HepG2 (cell line): ENCODE results near the gene LDLRAD2. TPM values are rescaled to one million over a fixed set of nuclear protein-coding genes. Genes with fewer than 3 reads are reported as not detected.

Experiments used
- ATAC-seq: fragments of 200-7000 bp; cut with Tn5 transposase; 3 replicates; pipeline ENCODE4 v1.9.1; 2020; ENCODE audit warnings: mild to moderate bottlenecking, moderate library complexity
- BruUV-seq: library from RNA; stranded (reverse); fragments of 400-500 nt; replicated peaks from 2 replicates; lab custom pipeline; 2021; lab: Mats Ljungman, UMichigan
- CTCF ChIA-PET: fragments of 300-600 bp; formaldehyde crosslinking; extraction: SDS; loops from one replicate; lab custom pipeline; 2021; ENCODE audit warnings: low total read pairs, inconsistent platforms, low intra/inter-chr PET ratio; lab: Yijun Ruan, JAX
- POLR2A ChIA-PET: fragments of 350-600 bp; sonication (Branson Sonifier 250); formaldehyde crosslinking; loops from one replicate; lab custom pipeline; 2020; ENCODE audit warnings: antibody characterized with exemption, inconsistent platforms; lab: Yijun Ruan, JAX
- DNase-seq: peaks from one replicate; pipeline ENCODE4 v3.0.0-alpha.2; 2015; ENCODE audit warnings: low spot score
- FAIRE-seq: peaks from 3 replicates; lab custom pipeline; 2011; peaks lifted over from hg19 to GRCh38; lab: Jason Lieb, UNC
- H2AFZ ChIP-seq: one replicate; pipeline ENCODE4 v1.6.1; 2011; ENCODE audit warnings: low read length, inconsistent platforms
- H3K27ac ChIP-seq: fragments of 300-600 bp; 3 replicates; pipeline ENCODE4 v1.8.0; 2011; ENCODE audit warnings: mixed run types, mild to moderate bottlenecking, mixed read lengths, low read length, inconsistent platforms; ENCODE audit not compliant: insufficient read depth; ENCODE audit errors: extremely low read length
- H3K27me3 ChIP-seq, 2 experiments: fragments of 200-600 bp in 1 of 2; 2 replicates in 1 of 2; 3 replicates in 1 of 2; pipeline versions ENCODE4 v1.6.0 to v1.8.0; 2011; ENCODE audit warnings: low read length in 2 of 2, mild to moderate bottlenecking in 2 of 2, moderate library complexity in 2 of 2, inconsistent platforms in 1 of 2; ENCODE audit not compliant: insufficient read depth in 2 of 2, control insufficient read depth in 1 of 2
- H3K36me3 ChIP-seq, 2 experiments: fragments of 200-600 bp in 1 of 2; replicated peaks in 1 of 2; 2 replicates in 1 of 2; 3 replicates in 1 of 2; pipeline versions ENCODE4 v1.5.1 to v1.8.0; 2011; ENCODE audit warnings: low read length in 2 of 2, inconsistent platforms in 1 of 2; ENCODE audit not compliant: insufficient read depth in 2 of 2, control insufficient read depth in 1 of 2
- H3K4me1 ChIP-seq: 2 replicates; pipeline ENCODE4 v1.5.1; 2012; ENCODE audit warnings: low read length, inconsistent platforms; ENCODE audit not compliant: insufficient read depth
- H3K4me2 ChIP-seq: 2 replicates; pipeline ENCODE4 v1.6.0; 2011; ENCODE audit warnings: low read depth, low read length, inconsistent platforms
- H3K4me3 ChIP-seq, 3 experiments: fragments of 200-600 bp in 1 of 3; sonication (generic), shearing (Covaris generic) in 1 of 3; replicated peaks in 1 of 3; 2 replicates each; pipeline ENCODE4 v1.5.1; 2011 to 2016; ENCODE audit warnings: low read length in 3 of 3, inconsistent platforms in 2 of 3, low read depth in 2 of 3, mild to moderate bottlenecking in 2 of 3, control low read depth in 1 of 3, mixed read lengths in 1 of 3; ENCODE audit not compliant: insufficient read depth in 1 of 3
- H3K79me2 ChIP-seq: one replicate; pipeline ENCODE4 v1.6.1; 2011; ENCODE audit warnings: low read length, inconsistent platforms; ENCODE audit not compliant: insufficient read depth
- H3K9ac ChIP-seq: 2 replicates; pipeline ENCODE4 v1.6.0; 2011; ENCODE audit warnings: mild to moderate bottlenecking, low read depth, low read length, inconsistent platforms; ENCODE audit not compliant: insufficient read depth
- H3K9me3 ChIP-seq: 2 replicates; pipeline ENCODE4 v1.5.1; 2012; ENCODE audit warnings: mild to moderate bottlenecking, low read length
- H4K20me1 ChIP-seq: 2 replicates; pipeline ENCODE4 v1.6.0; 2011; ENCODE audit warnings: inconsistent platforms, mild to moderate bottlenecking, low read length, moderate library complexity; ENCODE audit not compliant: insufficient read depth
- CREBL2 ChIP-seq: sonication (generic); formaldehyde crosslinking; IDR thresholded peaks from 2 replicates; pipeline ENCODE4 v1.8.1; 2023; ENCODE audit warnings: missing genetic modification reagents, mild to moderate bottlenecking, borderline replicate concordance
- MTERF4 ChIP-seq: sonication (generic); formaldehyde crosslinking; IDR thresholded peaks from 2 replicates; pipeline ENCODE4 v1.8.0; 2023; ENCODE audit warnings: mild to moderate bottlenecking, missing genetic modification reagents
- SRF ChIP-seq: IDR thresholded peaks from 2 replicates; pipeline ENCODE4 v1.6.1; 2011; ENCODE audit warnings: mild to moderate bottlenecking, low read depth, low read length, moderate library complexity
- TERF1 ChIP-seq: sonication (generic); formaldehyde crosslinking; IDR thresholded peaks from 2 replicates; pipeline ENCODE4 v1.8.0; 2022; ENCODE audit warnings: mild to moderate bottlenecking, missing genetic modification reagents, moderate library complexity
- YEATS4 ChIP-seq: sonication (generic); formaldehyde crosslinking; IDR thresholded peaks from 2 replicates; pipeline ENCODE4 v1.4.0; 2020; ENCODE audit warnings: missing genetic modification reagents, borderline replicate concordance
- ZFY ChIP-seq: sonication (generic); formaldehyde crosslinking; IDR thresholded peaks from 2 replicates; pipeline ENCODE4 v1.4.0; 2020; ENCODE audit warnings: missing genetic modification reagents
- ZNF274 ChIP-seq: sonication (generic); formaldehyde crosslinking; IDR thresholded peaks from 2 replicates; pipeline ENCODE4 v1.5.1; 2020; ENCODE audit warnings: mild to moderate bottlenecking, missing genetic modification reagents
- ZNF441 ChIP-seq: sonication (generic); formaldehyde crosslinking; IDR thresholded peaks from 2 replicates; pipeline ENCODE4 v1.7.0; 2021; ENCODE audit warnings: missing genetic modification reagents, borderline replicate concordance
- ZNF558 ChIP-seq: sonication (generic); formaldehyde crosslinking; IDR thresholded peaks from 2 replicates; pipeline ENCODE4 v1.9.0; 2022; ENCODE audit warnings: mild to moderate bottlenecking, missing genetic modification reagents, borderline replicate concordance
- WGBS: methylation state at CpG from one replicate; pipeline ENCODE4 v1.1.6; 2017; ENCODE audit warnings: low lambda C conversion rate; 5-methylcytosine and 5-hydroxymethylcytosine counted together
- in situ Hi-C: cut with HindIII; loops from 2 replicates; pipeline ENCODE4 v1.10.0; 2017; ENCODE audit warnings: low pct_unique_long_range_greater_than_20kb; ENCODE audit not compliant: extremely low pct_ligation_motif_present
- intact Hi-C: fragments of 100-400 bp; cut with micrococcal nuclease; formaldehyde crosslinking; loops from one replicate; pipeline ENCODE4 v1.10.0; 2022; ENCODE audit not compliant: unreplicated experiment
- polyA plus RNA-seq, 8 experiments: library from polyadenylated mRNA; depleted of rRNA in 3 of 8; stranded (reverse) in 7 of 8; unstranded in 1 of 8; fragments of >200 nt; fragmentation: Illumina TruSeq in 4 of 8; extraction: Trizol in 4 of 8; gene quantifications; 2 replicates each; pipeline versions ENCODE4 v1.2.1 to v1.2.3, GENCODE V29; 2011 to 2016; ENCODE audit warnings: low read depth in 4 of 8, missing spikeins in 1 of 8, mixed read lengths in 1 of 8; ENCODE audit not compliant: insufficient read depth in 1 of 8
- total RNA-seq, 5 experiments: library from RNA; depleted of rRNA; stranded (reverse); fragments of >200 nt; fragmentation: Illumina TruSeq; extraction: Trizol; gene quantifications; 2 replicates each; pipeline ENCODE4 v1.2.3, GENCODE V29; 2016; ENCODE audit warnings: low read depth in 1 of 5
- TF ChIP-seq, protein P1 (sequence below): sonication (generic); formaldehyde crosslinking; IDR thresholded peaks from 2 replicates; pipeline ENCODE4 v1.4.0; 2020; ENCODE audit warnings: missing genetic modification reagents
- TF ChIP-seq, protein P2 (sequence below): sonication (generic); formaldehyde crosslinking; conservative IDR thresholded peaks from 2 replicates; pipeline ENCODE4 v1.4.0; 2020; ENCODE audit warnings: mild to moderate bottlenecking, missing genetic modification reagents, moderate library complexity

LDLRAD2 gene
- total and polyA plus RNA-seq, 2 of the 13 experiments (the other 11 are each of a cell fraction or from before 2014, with no cell fraction given) = not detected

DNA sequence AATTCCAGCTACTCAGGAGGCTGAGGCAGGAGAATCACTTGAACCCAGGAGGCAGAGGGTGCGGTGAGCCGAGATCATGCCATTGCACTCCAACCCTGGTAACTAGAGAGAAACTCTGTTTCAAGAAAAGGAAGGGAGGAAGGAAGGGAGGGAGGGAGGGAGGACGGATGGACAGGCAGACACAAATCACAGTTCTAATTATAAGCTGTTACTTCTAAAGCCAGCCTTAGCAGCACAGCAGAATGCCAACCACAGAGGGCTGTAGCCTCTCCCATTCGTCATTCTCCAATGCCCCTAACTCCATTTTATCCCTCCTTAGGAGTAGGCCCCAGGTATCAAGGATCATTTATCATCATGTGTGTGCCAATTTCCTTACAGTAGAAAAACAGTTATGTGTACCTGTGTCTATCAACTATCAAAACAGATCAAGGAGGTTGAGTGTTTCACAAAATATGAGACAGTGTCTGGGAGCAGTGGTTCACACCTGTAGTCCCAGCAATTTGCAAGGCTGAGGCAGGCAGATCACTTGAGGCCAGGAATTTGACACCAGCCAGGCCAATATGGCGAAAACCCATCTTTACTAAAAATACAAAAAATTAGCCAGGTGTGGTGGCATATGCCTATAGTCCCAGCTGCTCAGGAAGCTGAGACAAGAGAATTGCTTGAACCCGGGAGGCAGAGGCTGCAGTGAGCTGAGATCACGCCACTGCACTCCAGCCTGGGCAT, 48.2 kb upstream of the LDLRAD2 start (continued):
- TF ChIP-seq, protein P1, sequence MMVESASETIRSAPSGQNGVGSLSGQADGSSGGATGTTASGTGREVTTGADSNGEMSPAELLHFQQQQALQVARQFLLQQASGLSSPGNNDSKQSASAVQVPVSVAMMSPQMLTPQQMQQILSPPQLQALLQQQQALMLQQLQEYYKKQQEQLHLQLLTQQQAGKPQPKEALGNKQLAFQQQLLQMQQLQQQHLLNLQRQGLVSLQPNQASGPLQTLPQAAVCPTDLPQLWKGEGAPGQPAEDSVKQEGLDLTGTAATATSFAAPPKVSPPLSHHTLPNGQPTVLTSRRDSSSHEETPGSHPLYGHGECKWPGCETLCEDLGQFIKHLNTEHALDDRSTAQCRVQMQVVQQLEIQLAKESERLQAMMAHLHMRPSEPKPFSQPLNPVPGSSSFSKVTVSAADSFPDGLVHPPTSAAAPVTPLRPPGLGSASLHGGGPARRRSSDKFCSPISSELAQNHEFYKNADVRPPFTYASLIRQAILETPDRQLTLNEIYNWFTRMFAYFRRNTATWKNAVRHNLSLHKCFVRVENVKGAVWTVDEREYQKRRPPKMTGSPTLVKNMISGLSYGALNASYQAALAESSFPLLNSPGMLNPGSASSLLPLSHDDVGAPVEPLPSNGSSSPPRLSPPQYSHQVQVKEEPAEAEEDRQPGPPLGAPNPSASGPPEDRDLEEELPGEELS (CRISPR knock-in tag) = no peak
- no peak for TF ChIP-seq MTERF4 (CRISPR knock-in tag)
- TF ChIP-seq ZNF274 (CRISPR knock-in tag) = no peak
- TF ChIP-seq YEATS4 = no peak
- TF ChIP-seq TERF1 (CRISPR knock-in tag) = no peak
- no peak for TF ChIP-seq ZFY

- no peak overlapping the region for H3K9ac ChIP-seq
- H4K20me1 ChIP-seq = peaks cover 17% of the 10 kb centered on the region
- 96% methylated on average over 13 of the region's 13 CpGs for WGBS
- no peak overlapping the region for H2AFZ ChIP-seq
- BruUV-seq = no TSS peak
- ATAC-seq = no peak
- no peaks in the 10 kb centered on the region for H3K36me3 ChIP-seq
- no peak overlapping the region for H3K4me2 ChIP-seq
- no peaks in the 10 kb centered on the region for H3K9me3 ChIP-seq
- H3K27ac ChIP-seq = no peak overlapping the region
- intact Hi-C loops (no loop called here), in situ Hi-C loops (no loop called here)
- no peaks in the 10 kb centered on the region for H3K27me3 ChIP-seq
- H3K4me3 ChIP-seq = no peak overlapping the region
- no peak for FAIRE-seq
- peaks cover 19% of the 10 kb centered on the region for H3K4me1 ChIP-seq
- peaks cover 67% of the 10 kb centered on the region for H3K79me2 ChIP-seq
- DNase-seq = no peak
- ChIA-PET POLR2A (no interaction called here), CTCF (no interaction called here)
- no peak for TF ChIP-seq SRF
- TF ChIP-seq ZNF558 (CRISPR knock-in tag) = no peak
- TF ChIP-seq, protein P2, sequence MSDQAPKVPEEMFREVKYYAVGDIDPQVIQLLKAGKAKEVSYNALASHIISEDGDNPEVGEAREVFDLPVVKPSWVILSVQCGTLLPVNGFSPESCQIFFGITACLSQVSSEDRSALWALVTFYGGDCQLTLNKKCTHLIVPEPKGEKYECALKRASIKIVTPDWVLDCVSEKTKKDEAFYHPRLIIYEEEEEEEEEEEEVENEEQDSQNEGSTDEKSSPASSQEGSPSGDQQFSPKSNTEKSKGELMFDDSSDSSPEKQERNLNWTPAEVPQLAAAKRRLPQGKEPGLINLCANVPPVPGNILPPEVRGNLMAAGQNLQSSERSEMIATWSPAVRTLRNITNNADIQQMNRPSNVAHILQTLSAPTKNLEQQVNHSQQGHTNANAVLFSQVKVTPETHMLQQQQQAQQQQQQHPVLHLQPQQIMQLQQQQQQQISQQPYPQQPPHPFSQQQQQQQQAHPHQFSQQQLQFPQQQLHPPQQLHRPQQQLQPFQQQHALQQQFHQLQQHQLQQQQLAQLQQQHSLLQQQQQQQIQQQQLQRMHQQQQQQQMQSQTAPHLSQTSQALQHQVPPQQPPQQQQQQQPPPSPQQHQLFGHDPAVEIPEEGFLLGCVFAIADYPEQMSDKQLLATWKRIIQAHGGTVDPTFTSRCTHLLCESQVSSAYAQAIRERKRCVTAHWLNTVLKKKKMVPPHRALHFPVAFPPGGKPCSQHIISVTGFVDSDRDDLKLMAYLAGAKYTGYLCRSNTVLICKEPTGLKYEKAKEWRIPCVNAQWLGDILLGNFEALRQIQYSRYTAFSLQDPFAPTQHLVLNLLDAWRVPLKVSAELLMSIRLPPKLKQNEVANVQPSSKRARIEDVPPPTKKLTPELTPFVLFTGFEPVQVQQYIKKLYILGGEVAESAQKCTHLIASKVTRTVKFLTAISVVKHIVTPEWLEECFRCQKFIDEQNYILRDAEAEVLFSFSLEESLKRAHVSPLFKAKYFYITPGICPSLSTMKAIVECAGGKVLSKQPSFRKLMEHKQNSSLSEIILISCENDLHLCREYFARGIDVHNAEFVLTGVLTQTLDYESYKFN (CRISPR knock-in tag) = no peak
- TF ChIP-seq ZNF441 (CRISPR knock-in tag) = no peak
- TF ChIP-seq CREBL2 (CRISPR knock-in tag) = no peak
These were observed 47.2 kb upstream of the LDLRAD2 start for GRCh38 chr1:21764615-21765423.
